Glomerular endothelial cell (primary cell): ENCODE results near the gene ANKRD52. TPM values are rescaled to one million over a fixed set of nuclear protein-coding genes. Genes with fewer than 3 reads are reported as not detected.
A peak's percentile ranks its signal among the peaks of the same experiment; 100 is the strongest.
"Not testable (repeated sequence)": the region's sequence is repeated elsewhere in the genome, so short reads cannot be mapped to it uniquely, and the experiment has no call there.

ENCODE experiments used
- DNase-seq: peaks from one replicate; pipeline ENCODE4 v3.0.0-alpha.2; 2011; ENCODE audit warnings: low read depth, low spot score; ENCODE audit errors: extremely low read depth
- total RNA-seq: library from RNA; depleted of rRNA; stranded (reverse); fragments of >200 nt; gene quantifications from 2 replicates; pipeline ENCODE4 v1.2.3, GENCODE V29; 2015

ANKRD52 gene
- total RNA-seq = 34.4 and 55.6 TPM in 2 replicates

- DNase-seq = no peak
Measured at GRCh38 chr12:56258068-56258819, at the start of gene ANKRD52. Gene ANKRD52 (minus strand): TSS chr12:56258384. CDS start chr12:56258269, 115 bp downstream.

- DNase-seq = no peak
Measured at GRCh38 chr12:56307221-56307965, 49.2 kb upstream of the ANKRD52 start.

DNA sequence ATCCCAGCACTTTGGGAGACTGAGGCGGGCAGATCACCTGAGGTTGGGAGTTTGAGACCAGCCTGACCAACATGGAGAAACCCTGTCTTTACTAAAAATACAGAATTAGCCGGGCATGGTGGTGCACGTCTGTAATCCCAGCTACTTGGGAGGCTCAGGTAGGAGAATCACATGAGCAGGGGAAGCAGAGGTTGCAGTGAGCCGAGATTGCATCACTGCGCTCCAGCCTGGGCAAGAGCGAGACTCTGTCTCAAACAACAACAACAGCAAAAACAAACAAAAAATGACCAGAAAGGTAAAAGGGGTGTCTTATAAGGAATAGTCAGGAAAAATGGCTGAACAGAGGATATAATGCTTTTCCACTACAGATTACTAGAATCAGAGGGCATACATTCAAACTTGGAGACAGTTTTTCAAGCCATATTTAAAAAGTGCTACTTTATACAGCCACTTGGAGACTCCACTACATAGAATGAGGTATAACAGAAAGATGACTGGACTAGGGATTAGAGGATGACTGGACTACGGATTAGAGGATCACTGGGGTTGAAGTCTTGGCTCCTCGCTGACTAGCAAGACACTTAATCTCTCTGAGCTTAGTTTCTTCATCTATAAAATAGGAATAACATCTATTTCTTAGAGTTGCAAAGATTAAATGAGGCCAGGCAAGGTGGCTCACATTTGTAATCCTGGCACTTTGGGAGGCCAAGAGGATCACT lies 46.8 kb upstream of the ANKRD52 start:
- DNase-seq = no peak

- no peak for DNase-seq
Measured at GRCh38 chr12:56304276-56304675, 46.1 kb upstream of the ANKRD52 start.

- DNase-seq = no peak
Measured at GRCh38 chr12:56300644-56301464, 42.7 kb upstream of the ANKRD52 start.

DNA sequence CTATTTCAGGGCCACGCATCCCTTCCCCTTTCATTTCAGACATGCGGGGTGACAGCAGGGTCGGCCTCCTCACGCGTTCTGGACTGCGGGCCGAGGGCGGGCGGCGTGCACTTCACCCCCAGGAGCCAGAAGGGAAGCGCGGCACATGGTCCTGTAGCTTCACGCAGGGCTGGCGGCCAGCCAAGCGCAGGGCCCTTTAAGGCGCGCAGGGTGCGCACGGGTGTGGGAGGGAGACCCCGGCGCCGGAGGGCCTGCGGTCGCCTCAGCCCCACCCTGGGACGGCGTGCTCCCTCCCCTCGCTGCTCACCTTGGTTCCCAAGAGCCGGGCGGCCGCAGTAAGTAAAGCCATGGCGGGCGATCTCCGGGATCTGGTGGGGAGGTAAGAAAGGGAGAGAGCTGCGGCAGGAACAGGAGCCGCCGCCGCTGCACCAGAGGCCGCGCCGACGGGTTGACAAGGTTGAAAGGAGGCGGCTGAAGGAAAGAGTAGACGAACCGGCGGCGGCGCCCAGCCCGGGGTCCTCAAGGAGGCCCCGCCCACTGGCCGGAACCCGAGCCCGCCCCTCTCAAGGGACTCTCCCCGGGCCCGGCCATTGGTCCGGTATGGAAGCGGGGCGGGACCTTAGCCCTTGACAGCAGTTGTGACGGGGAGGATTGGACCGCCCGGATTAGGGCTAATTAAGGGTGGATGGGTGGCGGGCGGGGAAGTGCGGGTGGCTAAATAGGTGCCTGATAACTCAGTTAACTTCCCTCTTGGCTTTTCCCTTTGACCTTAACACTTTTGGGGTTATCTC lies 41.9 kb upstream of the ANKRD52 start, which contains the start of gene CS:
Gene CS (minus strand): TSS at position 478 of the 791 bp plus-strand sequence. CDS start 129 bp downstream, at position 349.
- peak; percentile 65 for DNase-seq

- no peak for DNase-seq
Measured at GRCh38 chr12:56299308-56299852, 41.2 kb upstream of the ANKRD52 start.

DNA sequence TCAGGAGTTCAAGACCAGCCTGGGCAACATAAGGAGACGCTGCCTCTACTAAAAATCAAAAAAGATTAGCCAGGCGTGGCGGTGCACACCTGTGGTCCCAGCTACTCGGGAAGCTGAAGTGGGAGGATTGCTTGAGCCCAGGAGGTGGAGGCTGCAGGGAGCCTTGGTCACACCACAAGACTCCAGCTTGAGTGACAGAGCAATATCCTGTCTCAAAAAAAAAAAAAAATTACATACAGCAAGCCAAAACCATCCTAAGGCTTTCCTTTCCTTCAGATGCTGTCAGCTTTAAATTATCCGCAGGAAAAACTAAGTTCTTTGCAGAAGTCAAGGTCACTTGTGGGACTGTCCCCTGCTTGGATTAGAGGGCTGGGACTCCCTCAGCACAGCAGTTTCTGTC lies 40.6 kb upstream of the ANKRD52 start:
- DNase-seq = no peak

- no peak for DNase-seq
Measured at GRCh38 chr12:56297400-56297799, 39.2 kb upstream of the ANKRD52 start.

- no peak for DNase-seq
Measured at GRCh38 chr12:56296295-56296694, 38.1 kb upstream of the ANKRD52 start.

- DNase-seq = no peak
Measured at GRCh38 chr12:56293795-56294194, 35.6 kb upstream of the ANKRD52 start.

GRCh38 chr12:56288705-56289387 lies 30.7 kb upstream of the ANKRD52 start:
- no peak for DNase-seq

DNA sequence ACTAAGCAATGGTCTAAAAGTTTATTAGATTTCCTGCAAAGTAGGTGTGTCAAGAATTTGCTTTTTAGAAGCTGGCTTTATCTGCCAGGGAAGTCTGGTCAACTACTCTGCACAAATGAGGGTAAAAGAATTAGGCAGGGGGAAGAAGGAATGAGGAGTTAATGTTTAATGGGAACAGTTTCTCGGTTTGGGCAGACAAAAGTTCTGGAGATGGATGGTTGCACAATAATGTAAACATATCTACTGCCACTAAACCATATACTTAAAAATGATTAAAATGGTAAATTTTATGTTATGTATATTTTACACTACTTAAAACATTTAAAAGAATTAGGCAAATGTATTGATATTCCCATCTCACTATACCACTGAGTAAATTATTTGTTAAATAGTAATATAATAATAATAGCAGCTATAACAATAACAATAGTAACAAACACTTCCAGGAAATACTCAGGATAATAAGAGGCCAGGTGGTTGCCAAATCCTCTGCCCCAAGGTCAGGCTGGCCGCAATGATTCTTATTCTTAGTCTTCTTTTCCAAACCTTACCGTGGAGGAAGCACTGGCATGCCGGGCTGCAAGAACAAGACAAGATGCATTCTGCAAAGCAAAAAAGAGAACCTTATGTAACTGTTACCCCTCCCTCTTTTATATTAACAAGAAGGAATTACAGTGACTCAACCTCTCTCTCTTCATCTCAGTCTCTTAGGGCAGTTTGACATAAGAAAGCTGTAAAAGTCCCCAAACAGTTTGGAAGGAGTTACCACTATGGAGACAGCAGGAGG lies 28.1 kb upstream of the ANKRD52 start:
- no peak for DNase-seq

DNA sequence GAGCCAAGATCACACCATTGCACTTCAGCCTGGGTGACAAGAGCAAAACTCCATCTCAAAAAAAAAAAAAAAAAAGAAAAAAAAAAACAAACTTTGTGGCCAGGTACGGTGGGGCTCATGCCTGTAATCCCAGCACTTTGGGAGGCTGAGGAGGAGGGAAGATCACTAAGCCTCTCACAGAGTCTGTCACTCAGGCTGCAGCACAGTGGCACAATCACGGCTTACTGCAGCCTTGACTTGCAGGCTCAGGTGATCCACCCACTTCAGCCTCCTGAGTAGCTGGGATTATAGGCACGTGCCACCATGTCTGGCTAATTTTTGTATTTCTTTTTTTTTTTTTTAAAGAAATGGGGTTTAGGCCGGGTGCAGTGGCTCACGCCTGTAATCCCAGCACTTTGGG lies 26.1 kb upstream of the ANKRD52 start:
- DNase-seq = not testable (repeated sequence)

GRCh38 chr12:56282579-56282978 lies 24.4 kb upstream of the ANKRD52 start:
- DNase-seq = no peak

GRCh38 chr12:56282030-56282429 lies 23.8 kb upstream of the ANKRD52 start:
- no peak for DNase-seq

- no peak for DNase-seq
Measured at GRCh38 chr12:56280849-56281248, 22.7 kb upstream of the ANKRD52 start.

DNA sequence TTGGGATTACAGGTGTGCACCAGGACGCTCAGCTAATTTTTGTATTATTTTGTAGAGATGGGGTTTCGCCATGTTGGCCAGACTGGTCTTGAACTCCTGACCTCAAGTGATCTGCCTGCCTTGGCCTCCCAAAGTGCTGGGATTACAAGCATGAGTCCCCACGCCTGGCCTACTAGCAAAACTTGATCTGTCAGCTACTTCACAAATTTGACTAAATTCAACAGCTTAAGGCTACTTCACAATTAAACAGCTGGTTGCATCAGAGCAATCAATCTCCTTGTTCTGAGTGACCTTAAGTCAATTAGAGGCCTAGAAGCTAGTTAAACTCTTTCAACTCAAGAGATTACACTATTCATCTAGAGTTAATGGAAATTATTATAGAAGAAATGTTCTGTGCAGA lies 20.7 kb upstream of the ANKRD52 start:
- DNase-seq = no peak
